ENCODE measurements around the gene ZNF185. TPM values are rescaled to one million over a fixed set of nuclear protein-coding genes. Genes with fewer than 3 reads are reported as not detected.

ZNF185 gene
- total RNA-seq, 3 donors from 2014 or later = 0.53 to 0.68 (median 0.61) TPM

GRCh38 chrX:152881289-152881688 lies 16.6 kb upstream of the ZNF185 start:
- DNase-seq (no peak), ATAC-seq (no peak)
- Mint-ChIP-seq H3K9me3 (no peaks in the 10 kb centered on the region), H3K4me1 (ENCODE audit: low read depth) (no peaks in the 10 kb centered on the region), H3K27me3 (ENCODE audit: low read depth) (no peaks in the 10 kb centered on the region), H3K4me3 (no peak overlapping the region), H3K36me3 (ENCODE audit: insufficient read depth) (no peaks in the 10 kb centered on the region)

GRCh38 chrX:152884171-152884570 lies 13.7 kb upstream of the ZNF185 start:
- Mint-ChIP-seq H3K4me1 (ENCODE audit: low read depth) (no peaks in the 10 kb centered on the region), H3K9me3 (no peaks in the 10 kb centered on the region), H3K4me3 (no peak overlapping the region), H3K36me3 (ENCODE audit: insufficient read depth) (no peaks in the 10 kb centered on the region), H3K27me3 (ENCODE audit: low read depth) (peaks cover 2% of the 10 kb centered on the region)
- DNase-seq = no peak
- ATAC-seq = no peak

GRCh38 chrX:152886716-152887115 lies 11.2 kb upstream of the ZNF185 start:
- ATAC-seq (no peak), DNase-seq (no peak)
- H3K27me3 Mint-ChIP-seq (ENCODE audit: low read depth) = peaks cover 22% of the 10 kb centered on the region
- H3K4me3 Mint-ChIP-seq = no peak overlapping the region
- no peaks in the 10 kb centered on the region for H3K36me3 Mint-ChIP-seq (ENCODE audit: insufficient read depth)
- H3K9me3 Mint-ChIP-seq = no peaks in the 10 kb centered on the region
- no peaks in the 10 kb centered on the region for H3K4me1 Mint-ChIP-seq (ENCODE audit: low read depth)

- H3K4me1 Mint-ChIP-seq (ENCODE audit: low read depth) = peaks cover 3% of the 10 kb centered on the region
- peaks cover 29% of the 10 kb centered on the region for H3K27me3 Mint-ChIP-seq (ENCODE audit: low read depth)
- no peaks in the 10 kb centered on the region for H3K9me3 Mint-ChIP-seq
- ATAC-seq = no peak
- no peaks in the 10 kb centered on the region for H3K36me3 Mint-ChIP-seq (ENCODE audit: insufficient read depth)
- no peak overlapping the region for H3K4me3 Mint-ChIP-seq
- no peak for DNase-seq
Measured at GRCh38 chrX:152892499-152892898, 5.4 kb upstream of the ZNF185 start.

- ATAC-seq = no peak
Measured at GRCh38 chrX:152892999-152893891, 4.6 kb upstream of the ZNF185 start.

GRCh38 chrX:152893980-152894610 lies 3.8 kb upstream of the ZNF185 start:
- Mint-ChIP-seq H3K27me3 (ENCODE audit: low read depth) (peaks cover 31% of the 10 kb centered on the region), H3K4me3 (no peak overlapping the region), H3K4me1 (ENCODE audit: low read depth) (peaks cover 3% of the 10 kb centered on the region), H3K36me3 (ENCODE audit: insufficient read depth) (no peaks in the 10 kb centered on the region), H3K9me3 (no peaks in the 10 kb centered on the region)
- DNase-seq = no peak
- ATAC-seq = no peak

More at GRCh38 chrX:152892999-152893891, 4.6 kb upstream of the ZNF185 start:
- no peaks in the 10 kb centered on the region for H3K36me3 Mint-ChIP-seq (ENCODE audit: insufficient read depth)
- H3K9me3 Mint-ChIP-seq = no peaks in the 10 kb centered on the region
- H3K4me3 Mint-ChIP-seq = no peak overlapping the region
- no peak for DNase-seq
- peaks cover 29% of the 10 kb centered on the region for H3K27me3 Mint-ChIP-seq (ENCODE audit: low read depth)
- H3K4me1 Mint-ChIP-seq (ENCODE audit: low read depth) = peaks cover 3% of the 10 kb centered on the region

GRCh38 chrX:152895121-152895520 lies 2.7 kb upstream of the ZNF185 start:
- H3K4me3 Mint-ChIP-seq = no peak overlapping the region
- peaks cover 3% of the 10 kb centered on the region for H3K4me1 Mint-ChIP-seq (ENCODE audit: low read depth)
- peaks cover 29% of the 10 kb centered on the region for H3K27me3 Mint-ChIP-seq (ENCODE audit: low read depth)
- DNase-seq (no peak), ATAC-seq (no peak)
- no peaks in the 10 kb centered on the region for H3K9me3 Mint-ChIP-seq
- no peaks in the 10 kb centered on the region for H3K36me3 Mint-ChIP-seq (ENCODE audit: insufficient read depth)

GRCh38 chrX:152895724-152896420 lies 2.0 kb upstream of the ZNF185 start:
- no peaks in the 10 kb centered on the region for H3K9me3 Mint-ChIP-seq
- H3K27me3 Mint-ChIP-seq (ENCODE audit: low read depth) = peaks cover 23% of the 10 kb centered on the region
- no peaks in the 10 kb centered on the region for H3K36me3 Mint-ChIP-seq (ENCODE audit: insufficient read depth)
- no peak overlapping the region for H3K4me3 Mint-ChIP-seq
- DNase-seq (no peak), ATAC-seq (no peak)
- H3K4me1 Mint-ChIP-seq (ENCODE audit: low read depth) = peaks cover 3% of the 10 kb centered on the region

GRCh38 chrX:152896450-152896849 lies 1.4 kb upstream of the ZNF185 start:
- ATAC-seq = no peak
- Mint-ChIP-seq H3K27me3 (ENCODE audit: low read depth) (peaks cover 18% of the 10 kb centered on the region), H3K36me3 (ENCODE audit: insufficient read depth) (no peaks in the 10 kb centered on the region), H3K4me1 (ENCODE audit: low read depth) (peaks cover 3% of the 10 kb centered on the region), H3K9me3 (no peaks in the 10 kb centered on the region), H3K4me3 (no peak overlapping the region)
- no peak for DNase-seq

- no peaks in the 10 kb centered on the region for H3K9me3 Mint-ChIP-seq
- H3K27me3 Mint-ChIP-seq (ENCODE audit: low read depth) = peaks cover 16% of the 10 kb centered on the region
- no peak for DNase-seq
- H3K36me3 Mint-ChIP-seq (ENCODE audit: insufficient read depth) = no peaks in the 10 kb centered on the region
- no peak for ATAC-seq
- H3K4me1 Mint-ChIP-seq (ENCODE audit: low read depth) = peaks cover 3% of the 10 kb centered on the region
- H3K4me3 Mint-ChIP-seq = no peak overlapping the region
Measured at GRCh38 chrX:152898442-152898841, 575 bp downstream of the ZNF185 start.

GRCh38 chrX:152899111-152899873 lies 1.4 kb downstream of the ZNF185 start:
- Mint-ChIP-seq H3K9me3 (no peaks in the 10 kb centered on the region), H3K4me1 (ENCODE audit: low read depth) (peaks cover 3% of the 10 kb centered on the region), H3K4me3 (no peak overlapping the region), H3K27me3 (ENCODE audit: low read depth) (peaks cover 16% of the 10 kb centered on the region), H3K36me3 (ENCODE audit: insufficient read depth) (no peaks in the 10 kb centered on the region)
- no peak for DNase-seq
- no peak for ATAC-seq

GRCh38 chrX:152899874-152900719 lies 2.2 kb downstream of the ZNF185 start:
- H3K4me1 Mint-ChIP-seq (ENCODE audit: low read depth) = peaks cover 3% of the 10 kb centered on the region
- H3K36me3 Mint-ChIP-seq (ENCODE audit: insufficient read depth) = no peaks in the 10 kb centered on the region
- no peak overlapping the region for H3K4me3 Mint-ChIP-seq
- ATAC-seq = no peak
- H3K27me3 Mint-ChIP-seq (ENCODE audit: low read depth) = peaks cover 16% of the 10 kb centered on the region
- no peak for DNase-seq
- no peaks in the 10 kb centered on the region for H3K9me3 Mint-ChIP-seq

- Mint-ChIP-seq H3K4me1 (ENCODE audit: low read depth) (peaks cover 3% of the 10 kb centered on the region), H3K9me3 (no peaks in the 10 kb centered on the region), H3K4me3 (no peak overlapping the region), H3K36me3 (ENCODE audit: insufficient read depth) (no peaks in the 10 kb centered on the region), H3K27me3 (ENCODE audit: low read depth) (peaks cover 16% of the 10 kb centered on the region)
- ATAC-seq = peak; percentile 32 to 33
- DNase-seq = no peak
Measured at GRCh38 chrX:152900937-152901445, 3.1 kb downstream of the ZNF185 start.
